IPS-18c (cell line): Measurements from ENCODE around the gene CHST8.
"Not testable (repeated sequence)": the region's sequence is repeated elsewhere in the genome, so short reads cannot be mapped to it uniquely, and the experiment has no call there.

ENCODE experiments used
- H3K4me3 ChIP-seq: 2 replicates; pipeline ENCODE4 v1.7.0; 2013; ENCODE audit warnings: low read depth, mild to moderate bottlenecking, low read length, moderate library complexity; ENCODE audit not compliant: insufficient read depth
- H3K9me3 ChIP-seq: one replicate; pipeline ENCODE4 v1.6.1; 2013; ENCODE audit warnings: mild to moderate bottlenecking, low read length, moderate library complexity; ENCODE audit not compliant: control insufficient read depth, insufficient read depth

The CHST8 gene

DNA sequence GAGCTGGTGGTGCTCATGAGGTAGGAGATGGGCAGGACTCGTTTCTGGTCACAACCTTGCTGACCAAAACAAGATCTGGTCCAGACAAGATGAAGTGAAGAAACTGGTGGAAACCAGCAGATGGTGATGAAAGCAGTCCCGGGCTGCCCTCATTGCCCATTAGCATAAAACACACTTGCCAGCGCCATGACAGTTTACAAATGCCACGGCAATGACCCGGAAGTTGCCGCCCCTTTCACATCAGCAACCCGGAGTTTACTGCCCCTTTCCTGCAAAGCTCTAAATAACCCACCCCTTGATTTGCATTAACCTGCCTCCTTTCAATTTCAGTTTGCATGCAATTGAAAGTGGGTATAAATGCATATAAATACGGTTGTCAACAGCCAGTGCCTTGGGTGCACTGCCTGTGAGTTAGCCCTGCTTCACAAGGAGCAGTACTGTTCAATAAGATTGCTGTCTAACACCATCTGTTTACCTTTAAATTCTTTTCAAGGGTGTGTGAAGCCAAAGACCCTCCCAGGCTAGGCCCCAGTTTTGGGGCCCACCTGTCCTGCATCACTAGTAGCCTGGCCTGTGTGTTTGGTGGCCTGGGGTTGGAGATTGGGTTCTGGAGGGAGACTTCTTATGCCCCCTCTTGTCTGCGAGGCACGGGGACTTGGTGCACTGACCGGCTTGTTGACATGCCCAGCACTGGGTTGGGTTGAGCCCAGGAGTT, 38.8 kb downstream of the CHST8 start:
- no peaks in the 10 kb centered on the region for H3K9me3 ChIP-seq
- no peak overlapping the region for H3K4me3 ChIP-seq

DNA sequence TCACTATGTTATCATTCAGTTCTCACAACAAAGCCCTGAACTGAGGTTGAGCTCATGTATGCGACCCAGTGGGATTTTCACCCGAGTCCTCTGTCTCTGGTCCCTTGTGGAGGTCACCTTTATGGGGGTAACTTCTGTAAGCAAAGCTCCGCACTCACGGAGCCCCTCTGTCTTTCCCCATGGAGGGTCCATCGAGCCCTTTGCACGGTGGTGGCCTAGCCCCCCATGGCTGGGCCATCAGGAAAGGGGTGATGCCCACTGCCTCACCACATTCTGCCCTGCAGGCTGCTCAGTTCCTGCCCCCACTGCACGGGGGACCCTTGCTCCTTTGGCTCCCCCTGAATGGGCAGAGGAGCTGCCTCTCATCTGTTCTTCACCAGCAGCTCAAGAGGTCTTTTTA, 39.6 kb downstream of the CHST8 start:
- Histone ChIP-seq H3K9me3 (no peaks in the 10 kb centered on the region), H3K4me3 (no peak overlapping the region)

DNA sequence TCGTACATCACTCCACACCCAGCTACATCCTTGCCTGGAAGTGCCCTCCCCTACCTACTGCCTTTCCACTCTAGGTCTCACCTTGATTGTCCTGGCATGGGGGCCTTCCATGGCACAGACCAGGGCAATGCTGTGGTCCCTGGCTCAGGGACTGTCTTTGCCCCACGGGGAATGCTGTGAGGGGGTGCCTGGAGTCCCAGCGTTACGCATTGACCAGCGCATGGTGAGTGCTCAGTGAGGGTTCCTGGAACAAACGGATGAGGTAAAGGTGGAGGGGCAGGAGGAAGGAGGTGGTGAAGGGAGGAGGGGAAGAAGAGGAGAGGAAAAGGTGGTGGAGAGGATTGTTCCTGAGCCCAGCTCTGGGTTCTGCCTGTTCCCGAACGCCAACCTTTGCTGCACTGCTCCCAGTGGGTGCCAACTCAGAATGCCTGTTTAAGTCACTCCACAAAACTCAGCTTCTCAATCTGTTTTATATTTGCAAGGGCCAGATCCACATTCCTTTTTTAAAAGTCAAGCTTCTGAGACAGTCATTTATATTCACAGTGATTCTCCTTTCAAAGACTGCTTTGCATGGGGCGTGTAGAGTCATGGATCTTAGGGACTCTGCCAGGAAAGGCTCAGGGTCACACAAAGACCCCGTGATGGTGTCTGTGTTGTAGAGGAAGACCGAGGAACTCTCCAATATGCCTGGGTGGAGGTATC, 40.8 kb downstream of the CHST8 start:
- Histone ChIP-seq H3K9me3 (no peaks in the 10 kb centered on the region), H3K4me3 (no peak overlapping the region)

DNA sequence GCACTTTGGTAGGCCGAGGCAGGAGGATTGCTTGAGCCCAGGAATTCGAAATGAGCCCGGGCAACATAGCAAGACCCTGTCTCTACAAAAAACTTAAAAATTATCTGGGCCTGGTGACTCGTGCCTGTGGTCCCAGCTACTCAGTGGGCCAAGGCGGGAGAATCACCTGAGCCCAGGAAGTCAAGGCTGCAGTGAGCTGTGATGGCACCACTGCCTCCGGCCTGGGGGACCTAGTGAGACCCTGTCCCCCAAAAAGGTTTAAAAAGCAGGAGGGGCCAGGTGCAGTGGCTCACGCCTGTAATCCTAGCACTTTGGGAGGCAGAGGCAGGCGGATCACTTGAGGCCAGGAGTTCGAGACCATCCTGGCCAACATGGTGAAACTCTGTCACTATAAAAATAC, 41.6 kb downstream of the CHST8 start:
- H3K4me3 ChIP-seq, H3K9me3 ChIP-seq: not testable (repeated sequence)

DNA sequence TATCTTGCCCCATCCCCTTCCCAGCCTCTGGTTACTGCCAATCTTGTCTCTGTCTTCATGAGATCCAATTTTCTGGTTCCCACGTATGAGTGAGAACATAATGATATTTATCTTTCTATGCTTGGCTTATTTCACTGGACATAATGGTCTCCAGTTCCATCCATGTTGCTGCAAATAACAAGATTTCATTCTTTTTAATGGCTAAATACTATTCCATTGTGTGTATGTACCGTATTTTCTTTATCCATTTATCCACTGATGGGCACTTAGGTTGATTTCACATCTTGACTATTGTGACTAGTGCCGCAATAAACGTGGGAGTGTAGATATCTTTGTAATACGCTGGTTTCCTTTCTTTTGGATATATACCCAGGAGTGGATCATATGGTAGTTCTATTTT, 43.0 kb downstream of the CHST8 start:
- H3K4me3 ChIP-seq, result no peak overlapping the region

DNA sequence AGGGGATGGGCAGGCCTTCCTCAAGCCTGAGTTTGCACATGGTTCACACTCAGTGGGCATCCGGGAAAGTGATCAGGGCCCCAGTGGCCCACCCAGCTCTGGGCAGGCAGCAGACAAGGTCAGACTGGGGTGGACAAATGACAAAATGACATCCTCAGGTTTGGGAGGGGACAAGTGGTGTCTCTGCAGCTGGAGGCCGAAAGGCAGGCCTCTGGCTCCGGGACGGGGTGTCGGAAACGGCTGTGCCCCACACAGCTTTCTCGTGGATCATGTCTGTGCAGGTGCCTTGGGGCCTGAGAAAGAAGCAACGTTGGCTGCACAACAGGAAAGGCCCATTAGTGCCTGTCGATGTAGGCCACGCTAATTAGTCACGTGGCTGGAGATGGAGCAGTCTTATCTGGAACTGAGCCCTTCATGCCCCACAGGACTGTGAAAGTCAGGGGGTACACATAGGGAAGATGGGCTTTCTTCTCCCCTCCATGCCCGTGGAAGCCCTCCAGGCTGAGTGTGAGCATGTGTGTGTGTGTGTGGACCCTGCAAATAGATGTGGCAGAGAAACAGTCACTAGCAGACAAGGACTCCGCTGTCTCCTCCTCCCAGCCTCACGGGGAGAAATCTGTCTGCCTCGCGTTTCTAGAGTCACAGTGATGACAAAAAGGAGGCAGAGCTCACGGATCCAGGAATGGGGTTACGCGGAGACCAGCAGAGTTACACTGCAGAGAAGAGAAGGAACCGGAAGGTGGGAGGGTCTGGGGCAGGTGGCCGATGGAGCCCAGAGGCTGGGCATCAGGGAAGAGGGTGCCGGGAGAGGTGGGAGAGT, 44.2 kb downstream of the CHST8 start:
- Histone ChIP-seq H3K9me3 (no peaks in the 10 kb centered on the region), H3K4me3 (no peak overlapping the region)

More for the DNA sequence above, 43.0 kb downstream of the CHST8 start:
- H3K9me3 ChIP-seq, result no peaks in the 10 kb centered on the region

DNA sequence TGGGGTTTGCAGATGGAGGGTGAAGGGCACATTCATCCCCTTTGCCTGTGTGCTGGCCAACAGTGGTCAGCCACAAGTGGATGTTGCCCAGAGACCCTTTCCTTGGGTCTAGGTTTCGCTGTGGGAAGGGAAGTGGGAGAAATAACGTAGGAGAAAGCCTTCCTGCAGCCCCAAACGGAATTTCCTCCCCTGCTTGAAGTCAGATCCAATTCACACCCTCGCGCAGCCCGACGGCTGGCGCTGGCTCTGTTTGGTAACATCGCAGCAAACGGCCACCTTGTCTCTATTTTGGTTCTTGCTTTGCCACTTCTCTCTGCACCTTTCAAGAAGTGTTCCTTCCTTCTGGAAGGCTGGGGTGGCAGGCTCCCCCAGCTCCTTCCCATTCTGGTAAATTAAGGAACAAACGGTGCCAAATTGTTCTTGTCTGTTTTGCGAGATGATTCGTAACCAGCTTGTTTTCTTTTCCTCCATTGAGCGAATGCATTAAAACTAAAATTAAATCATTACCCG, 45.4 kb downstream of the CHST8 start:
- H3K4me3 ChIP-seq, result no peak overlapping the region
- no peaks in the 10 kb centered on the region for H3K9me3 ChIP-seq

- no peaks in the 10 kb centered on the region for H3K9me3 ChIP-seq
- no peak overlapping the region for H3K4me3 ChIP-seq
Observed at GRCh38 chr19:33667881-33668280, 46.1 kb downstream of the CHST8 start.

GRCh38 chr19:33668968-33669367, 47.2 kb downstream of the CHST8 start:
- Histone ChIP-seq H3K9me3 (no peaks in the 10 kb centered on the region), H3K4me3 (no peak overlapping the region)

DNA sequence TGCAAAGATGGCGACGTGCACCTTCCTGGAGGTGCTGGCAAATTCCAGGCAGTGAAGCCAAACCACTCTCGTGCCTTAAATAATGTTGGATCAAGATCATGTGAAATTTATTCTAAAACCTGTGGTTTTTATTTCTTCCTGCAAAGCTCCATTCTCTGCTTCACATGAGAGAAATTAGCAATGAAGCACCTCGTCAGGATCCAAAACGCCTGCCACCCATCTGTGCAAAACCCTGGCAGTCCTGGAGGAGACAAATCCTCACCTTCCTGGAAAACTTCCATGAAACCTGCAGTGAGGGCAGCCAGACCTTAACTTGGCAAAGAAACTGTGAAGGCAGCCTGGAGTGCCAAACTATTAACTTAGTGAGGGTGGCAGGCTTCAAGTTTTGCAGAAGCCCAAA, 47.6 kb downstream of the CHST8 start:
- Histone ChIP-seq H3K9me3 (no peaks in the 10 kb centered on the region), H3K4me3 (no peak overlapping the region)

DNA sequence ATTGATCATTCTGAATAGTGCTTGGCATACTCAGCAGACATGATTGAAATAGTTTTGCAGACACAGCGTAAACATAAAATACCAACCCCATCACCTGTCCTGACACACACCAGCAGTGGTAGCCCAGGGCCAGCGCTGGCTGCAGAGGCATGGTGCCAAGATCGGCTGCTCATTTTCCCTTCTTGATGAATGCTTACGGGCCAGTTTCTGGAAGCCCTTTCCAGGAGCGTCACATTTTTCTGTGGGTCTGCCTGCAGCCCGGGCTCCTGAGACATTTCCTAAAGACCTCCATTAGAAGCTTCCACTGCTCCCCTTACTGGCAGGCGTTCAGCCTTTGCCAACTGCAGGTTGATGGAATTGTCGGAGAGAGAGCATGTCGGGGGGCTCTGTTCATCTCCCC, 48.6 kb downstream of the CHST8 start:
- Histone ChIP-seq H3K4me3 (no peak overlapping the region), H3K9me3 (no peaks in the 10 kb centered on the region)

- Histone ChIP-seq H3K4me3 (no peak overlapping the region), H3K9me3 (no peaks in the 10 kb centered on the region)
Observed at GRCh38 chr19:33671211-33671610, 49.5 kb downstream of the CHST8 start.

GRCh38 chr19:33673258-33673875, 51.6 kb downstream of the CHST8 start:
- H3K9me3 ChIP-seq, result no peaks in the 10 kb centered on the region
- H3K4me3 ChIP-seq, result no peak overlapping the region

DNA sequence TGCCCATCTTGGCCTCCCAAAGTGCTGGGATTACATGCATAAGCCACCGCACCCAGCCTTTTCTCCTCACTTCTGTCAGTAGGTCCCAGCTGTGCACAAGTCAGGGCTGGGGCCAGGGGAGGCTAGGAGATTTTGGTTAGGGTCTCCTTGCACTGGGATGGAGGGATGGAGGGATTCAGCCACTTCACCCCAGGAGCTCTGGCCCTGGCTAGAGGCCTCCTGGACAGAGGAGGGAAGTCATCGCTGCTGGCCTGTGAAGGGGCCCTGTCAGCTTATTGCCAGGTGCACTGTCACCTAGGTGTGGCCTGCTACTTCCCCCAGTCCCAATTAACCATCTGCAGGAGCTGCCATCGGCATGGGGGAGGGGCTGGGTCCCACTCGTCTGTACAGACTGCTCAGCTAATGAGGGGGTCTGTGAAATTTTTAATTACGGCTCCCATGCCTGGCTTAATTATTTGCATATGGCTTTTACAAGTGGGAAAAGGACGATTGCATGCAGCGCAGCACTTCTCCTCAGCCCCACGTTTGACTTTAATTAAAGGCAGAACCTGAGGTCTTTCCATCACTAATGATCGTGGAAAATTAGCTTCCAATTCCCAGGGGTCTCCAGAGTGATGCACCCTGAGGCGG, 52.4 kb downstream of the CHST8 start:
- no peak overlapping the region for H3K4me3 ChIP-seq
- H3K9me3 ChIP-seq, result no peaks in the 10 kb centered on the region

- Histone ChIP-seq H3K9me3 (no peaks in the 10 kb centered on the region), H3K4me3 (no peak overlapping the region)
Observed at GRCh38 chr19:33674626-33675367, 53.0 kb downstream of the CHST8 start.

DNA sequence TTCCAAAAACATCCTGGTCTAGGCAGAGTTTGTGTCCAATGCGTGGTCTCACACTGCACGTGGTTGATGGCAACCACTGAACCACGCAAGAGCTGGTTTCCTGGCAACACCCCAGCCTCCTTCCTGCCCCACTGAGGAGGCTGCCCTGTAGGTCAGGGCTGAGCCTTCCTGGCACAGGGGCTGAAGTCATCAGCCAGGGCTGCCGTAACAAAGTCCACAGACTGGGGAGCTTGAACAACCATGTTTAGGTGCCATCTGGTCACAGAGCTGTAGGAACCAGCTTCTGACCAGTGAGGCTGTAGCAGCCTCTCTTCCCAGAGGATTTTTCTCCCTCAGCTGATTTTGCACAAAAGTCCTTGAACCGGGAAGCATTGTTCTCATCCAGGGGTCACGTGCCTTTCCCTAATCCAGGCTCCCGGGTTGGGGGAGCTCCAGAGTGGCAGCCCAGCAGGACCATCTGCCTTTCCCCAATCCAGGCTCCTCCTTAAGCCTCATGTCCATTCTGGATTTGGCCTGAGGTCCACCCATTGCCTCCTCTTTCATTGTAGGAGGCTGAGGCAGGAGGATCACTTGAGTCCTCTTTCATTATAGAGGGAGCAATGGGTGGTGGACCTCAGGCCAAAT, 53.9 kb downstream of the CHST8 start:
- H3K4me3 ChIP-seq, result no peak overlapping the region
- no peaks in the 10 kb centered on the region for H3K9me3 ChIP-seq
